ENCODE data around the gene SESN3.

DNA sequence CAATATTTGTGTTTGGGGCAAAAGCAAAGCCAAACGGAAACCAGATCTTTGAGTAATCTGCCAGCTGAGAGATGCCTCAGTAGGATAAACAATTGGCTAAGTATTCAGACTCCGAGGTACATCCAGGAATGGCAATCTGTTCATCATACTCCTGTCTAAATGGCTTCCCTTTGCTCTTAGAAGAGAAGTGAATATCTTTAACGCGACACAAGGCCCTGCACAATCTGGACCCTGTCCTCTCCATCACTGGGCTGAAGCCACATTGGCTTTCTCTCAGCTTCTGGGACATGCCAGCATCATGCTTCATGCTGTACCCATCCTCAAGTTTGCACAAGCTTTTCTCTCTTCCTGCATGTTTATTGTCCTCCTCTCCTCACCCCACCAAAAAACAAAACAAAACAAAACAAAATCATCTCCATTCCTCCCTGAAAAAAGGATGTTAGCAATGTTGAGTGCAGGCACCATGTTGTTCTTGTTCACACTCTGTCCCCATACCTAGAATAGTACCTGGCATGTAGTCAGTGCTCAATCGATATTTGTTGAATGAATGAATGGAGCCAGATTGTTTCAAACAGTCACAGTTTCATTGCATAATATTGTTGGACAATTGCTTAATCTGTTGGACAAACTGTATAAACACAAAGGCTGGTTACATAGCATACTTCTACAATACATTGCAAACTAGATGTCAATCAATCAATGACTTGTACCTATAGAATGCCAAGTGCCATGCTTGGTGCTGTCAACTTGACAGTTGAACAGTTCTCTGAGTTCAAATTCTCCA is 38.2 kb upstream of the SESN3 start:
- TF ChIP-seq, protein P1, sequence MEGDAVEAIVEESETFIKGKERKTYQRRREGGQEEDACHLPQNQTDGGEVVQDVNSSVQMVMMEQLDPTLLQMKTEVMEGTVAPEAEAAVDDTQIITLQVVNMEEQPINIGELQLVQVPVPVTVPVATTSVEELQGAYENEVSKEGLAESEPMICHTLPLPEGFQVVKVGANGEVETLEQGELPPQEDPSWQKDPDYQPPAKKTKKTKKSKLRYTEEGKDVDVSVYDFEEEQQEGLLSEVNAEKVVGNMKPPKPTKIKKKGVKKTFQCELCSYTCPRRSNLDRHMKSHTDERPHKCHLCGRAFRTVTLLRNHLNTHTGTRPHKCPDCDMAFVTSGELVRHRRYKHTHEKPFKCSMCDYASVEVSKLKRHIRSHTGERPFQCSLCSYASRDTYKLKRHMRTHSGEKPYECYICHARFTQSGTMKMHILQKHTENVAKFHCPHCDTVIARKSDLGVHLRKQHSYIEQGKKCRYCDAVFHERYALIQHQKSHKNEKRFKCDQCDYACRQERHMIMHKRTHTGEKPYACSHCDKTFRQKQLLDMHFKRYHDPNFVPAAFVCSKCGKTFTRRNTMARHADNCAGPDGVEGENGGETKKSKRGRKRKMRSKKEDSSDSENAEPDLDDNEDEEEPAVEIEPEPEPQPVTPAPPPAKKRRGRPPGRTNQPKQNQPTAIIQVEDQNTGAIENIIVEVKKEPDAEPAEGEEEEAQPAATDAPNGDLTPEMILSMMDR (IDR thresholded peaks at IDR 0.05; ENCODE audit: low read length), result no peak
- TF ChIP-seq EZH2 (IDR thresholded peaks at IDR 0.05; ENCODE audit: borderline replicate concordance, low read length), result no peak
